ELR (cell line): ENCODE results near the gene ELP6.

Source experiments
- DNase-seq: peaks from one replicate; pipeline ENCODE4 v3.0.0-alpha.2; 2015; ENCODE audit warnings: low read depth

The ELP6 gene

GRCh38 chr3:47513125-47513929 lies at the start of gene ELP6:
Gene ELP6, minus strand, starts transcription at chr3:47513712. Its CDS starts 122 bp downstream, at chr3:47513590.
- peak; percentile 95 for DNase-seq

- DNase-seq, result no peak
These were observed 42.8 kb upstream of the ELP6 start for GRCh38 chr3:47556351-47556750.

GRCh38 chr3:47554335-47554734 lies 40.8 kb upstream of the ELP6 start:
- DNase-seq, result no peak

GRCh38 chr3:47553407-47553806 lies 39.9 kb upstream of the ELP6 start:
- no peak for DNase-seq

- DNase-seq, result no peak
These were observed 29.1 kb upstream of the ELP6 start for GRCh38 chr3:47542471-47543173.

GRCh38 chr3:47541583-47542108 lies 28.1 kb upstream of the ELP6 start:
- DNase-seq, result peak; percentile 12

- DNase-seq, result no peak
These were observed 26.8 kb upstream of the ELP6 start for GRCh38 chr3:47540281-47540680.

- no peak for DNase-seq
These were observed 23.5 kb upstream of the ELP6 start for GRCh38 chr3:47536967-47537366.

GRCh38 chr3:47536221-47536891 lies 22.8 kb upstream of the ELP6 start:
- DNase-seq, result no peak

- DNase-seq, result no peak
These were observed 20.5 kb upstream of the ELP6 start for GRCh38 chr3:47533996-47534454.

- DNase-seq, result no peak
These were observed 20.0 kb upstream of the ELP6 start for GRCh38 chr3:47533481-47533880.

GRCh38 chr3:47527952-47528725 lies 14.6 kb upstream of the ELP6 start:
- peak; percentile 27 for DNase-seq

GRCh38 chr3:47525617-47526016 lies 12.1 kb upstream of the ELP6 start:
- DNase-seq, result no peak

- no peak for DNase-seq
These were observed 10.0 kb upstream of the ELP6 start for GRCh38 chr3:47523310-47524073.

GRCh38 chr3:47522082-47522987 lies 8.8 kb upstream of the ELP6 start:
- peak; percentile 91 for DNase-seq

- DNase-seq, result no peak
These were observed 7.2 kb upstream of the ELP6 start for GRCh38 chr3:47520756-47521155.

GRCh38 chr3:47517937-47518336 lies 4.4 kb upstream of the ELP6 start:
- DNase-seq, result no peak

- DNase-seq, result peak; percentile 10
These were observed 2.4 kb upstream of the ELP6 start for GRCh38 chr3:47515864-47516319.

- DNase-seq, result no peak
These were observed 1.6 kb upstream of the ELP6 start for GRCh38 chr3:47515100-47515499.
